MCF 10A (cell line): Measurements from ENCODE around the gene BTBD17. TPM values are rescaled to one million over a fixed set of nuclear protein-coding genes. Genes with fewer than 3 reads are reported as not detected.

Experiments
- BruUV-seq: library from RNA; stranded (reverse); fragments of 400-500 nt; replicated peaks from 2 replicates; lab custom pipeline; 2021; lab: Mats Ljungman, UMichigan
- CTCF ChIA-PET: fragments of 300-600 bp; sonication (Branson Sonifier 250); formaldehyde crosslinking; extraction: SDS; loops from one replicate; lab custom pipeline; 2021; ENCODE audit warnings: antibody characterized with exemption, inconsistent platforms; lab: Yijun Ruan, JAX
- POLR2A ChIA-PET: fragments of 300-600, 350-650 bp; sonication (Branson Sonifier 250); formaldehyde crosslinking; extraction: SDS; loops from one replicate; lab custom pipeline; 2020; ENCODE audit warnings: antibody characterized with exemption, inconsistent platforms; lab: Yijun Ruan, JAX
- DNase-seq: peaks from one replicate; pipeline ENCODE4 v3.0.0-alpha.2; 2018; ENCODE audit not compliant: unreplicated experiment
- H3K27ac Mint-ChIP-seq: one replicate; pipeline ENCODE4 v1.8.0; 2022; ENCODE audit warnings: mild to moderate bottlenecking, low read depth, mixed read lengths; ENCODE audit not compliant: unreplicated experiment
- H3K27me3 Mint-ChIP-seq: one replicate; pipeline ENCODE4 v1.8.0; 2022; ENCODE audit warnings: mixed read lengths; ENCODE audit not compliant: insufficient read depth, unreplicated experiment
- H3K36me3 Mint-ChIP-seq: one replicate; pipeline ENCODE4 v1.8.0; 2022; ENCODE audit warnings: mild to moderate bottlenecking, moderate library complexity, mixed read lengths; ENCODE audit not compliant: insufficient read depth, unreplicated experiment
- H3K4me1 Mint-ChIP-seq: one replicate; pipeline ENCODE4 v1.8.0; 2022; ENCODE audit warnings: mixed read lengths; ENCODE audit not compliant: insufficient read depth, unreplicated experiment
- H3K4me3 Mint-ChIP-seq: one replicate; pipeline ENCODE4 v1.8.0; 2022; ENCODE audit warnings: mild to moderate bottlenecking, moderate library complexity, mixed read lengths; ENCODE audit not compliant: unreplicated experiment
- H3K9me3 Mint-ChIP-seq: one replicate; pipeline ENCODE4 v1.8.0; 2022; ENCODE audit warnings: mixed read lengths; ENCODE audit not compliant: unreplicated experiment
- intact Hi-C: fragments of 100-400 bp; cut with micrococcal nuclease; formaldehyde crosslinking; loops from 2 replicates; pipeline ENCODE4 v1.14.1; 2022
- total RNA-seq: library from RNA; stranded (reverse); gene quantifications from 2 replicates; pipeline ENCODE4 v1.2.3, GENCODE V29; 2022
- TF ChIP-seq, protein P1 (sequence below): fragments of 200-600 bp; IDR thresholded peaks from one replicate; pipeline ENCODE4 v1.8.0; 2022; ENCODE audit warnings: antibody characterized with exemption, mild to moderate bottlenecking; ENCODE audit not compliant: unreplicated experiment

BTBD17 gene
- total RNA-seq, 1 experiment from 2014 or later = not detected

DNA sequence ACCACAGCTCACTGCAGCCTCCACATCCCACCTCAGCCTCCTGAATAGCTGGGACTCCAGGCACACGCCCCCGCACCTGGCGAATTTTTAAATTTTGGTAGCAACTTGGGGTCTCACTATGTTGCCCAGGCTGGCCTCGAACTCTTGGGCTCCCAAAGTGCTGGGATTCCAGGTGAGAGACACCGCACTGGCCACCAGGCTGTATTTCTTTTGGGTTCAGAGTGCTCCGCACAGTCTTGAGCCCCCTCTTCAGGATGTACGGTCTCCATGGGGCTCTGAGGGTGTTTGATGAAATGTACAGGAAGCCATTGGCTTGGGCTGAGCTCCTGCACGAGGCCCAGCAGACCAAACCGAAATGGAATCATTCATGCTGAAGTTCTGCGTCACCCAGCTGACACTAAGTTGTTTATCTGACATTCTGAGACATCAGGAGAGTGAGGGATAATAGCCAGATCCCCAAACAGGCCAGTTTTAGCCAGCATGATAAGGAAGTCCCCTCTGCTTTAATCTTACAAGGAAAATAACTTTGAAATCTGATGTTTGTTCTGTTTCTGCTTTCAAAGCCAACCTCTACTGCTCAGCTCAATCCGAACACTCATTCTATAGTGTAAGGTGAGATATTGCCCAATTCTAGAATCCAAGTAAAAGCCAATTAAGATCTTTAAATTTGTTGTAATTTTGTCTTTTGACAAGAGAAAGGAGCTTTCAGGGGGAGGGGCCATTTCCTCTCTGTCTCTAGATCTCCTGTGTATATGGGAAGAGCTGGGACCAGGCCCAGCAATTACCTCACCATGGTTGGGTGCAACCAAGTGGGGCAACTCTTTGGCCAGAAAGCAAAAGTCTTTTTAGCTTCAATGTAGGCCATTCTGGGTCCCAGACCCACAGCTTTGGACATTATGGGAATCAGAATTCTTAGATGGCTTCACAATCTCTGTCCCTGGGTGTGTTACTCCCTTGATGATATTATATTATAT, 29.3 kb upstream of the BTBD17 start:
- DNase-seq = no peak
- TF ChIP-seq, protein P1, sequence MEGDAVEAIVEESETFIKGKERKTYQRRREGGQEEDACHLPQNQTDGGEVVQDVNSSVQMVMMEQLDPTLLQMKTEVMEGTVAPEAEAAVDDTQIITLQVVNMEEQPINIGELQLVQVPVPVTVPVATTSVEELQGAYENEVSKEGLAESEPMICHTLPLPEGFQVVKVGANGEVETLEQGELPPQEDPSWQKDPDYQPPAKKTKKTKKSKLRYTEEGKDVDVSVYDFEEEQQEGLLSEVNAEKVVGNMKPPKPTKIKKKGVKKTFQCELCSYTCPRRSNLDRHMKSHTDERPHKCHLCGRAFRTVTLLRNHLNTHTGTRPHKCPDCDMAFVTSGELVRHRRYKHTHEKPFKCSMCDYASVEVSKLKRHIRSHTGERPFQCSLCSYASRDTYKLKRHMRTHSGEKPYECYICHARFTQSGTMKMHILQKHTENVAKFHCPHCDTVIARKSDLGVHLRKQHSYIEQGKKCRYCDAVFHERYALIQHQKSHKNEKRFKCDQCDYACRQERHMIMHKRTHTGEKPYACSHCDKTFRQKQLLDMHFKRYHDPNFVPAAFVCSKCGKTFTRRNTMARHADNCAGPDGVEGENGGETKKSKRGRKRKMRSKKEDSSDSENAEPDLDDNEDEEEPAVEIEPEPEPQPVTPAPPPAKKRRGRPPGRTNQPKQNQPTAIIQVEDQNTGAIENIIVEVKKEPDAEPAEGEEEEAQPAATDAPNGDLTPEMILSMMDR = no peak
- POLR2A ChIA-PET = interaction anchor here (1.4 kb wide), 1 partner anchor 39 kb away, joined by 3 read pairs; no protein-coding TSS in a partner anchor
- Mint-ChIP-seq H3K9me3 (no peaks in the 10 kb centered on the region), H3K36me3 (no peaks in the 10 kb centered on the region), H3K27me3 (peaks cover 21% of the 10 kb centered on the region), H3K4me1 (peaks cover 6% of the 10 kb centered on the region), H3K27ac (no peak overlapping the region), H3K4me3 (no peak overlapping the region)
- CTCF ChIA-PET = interaction anchor here (0.5 to 1.9 kb wide), 7 partner anchors 10 to 473 kb away, joined by 3 to 7 read pairs (median 4); no protein-coding TSS in a partner anchor
- BruUV-seq = no TSS peak
- intact Hi-C loops = no loop called here

DNA sequence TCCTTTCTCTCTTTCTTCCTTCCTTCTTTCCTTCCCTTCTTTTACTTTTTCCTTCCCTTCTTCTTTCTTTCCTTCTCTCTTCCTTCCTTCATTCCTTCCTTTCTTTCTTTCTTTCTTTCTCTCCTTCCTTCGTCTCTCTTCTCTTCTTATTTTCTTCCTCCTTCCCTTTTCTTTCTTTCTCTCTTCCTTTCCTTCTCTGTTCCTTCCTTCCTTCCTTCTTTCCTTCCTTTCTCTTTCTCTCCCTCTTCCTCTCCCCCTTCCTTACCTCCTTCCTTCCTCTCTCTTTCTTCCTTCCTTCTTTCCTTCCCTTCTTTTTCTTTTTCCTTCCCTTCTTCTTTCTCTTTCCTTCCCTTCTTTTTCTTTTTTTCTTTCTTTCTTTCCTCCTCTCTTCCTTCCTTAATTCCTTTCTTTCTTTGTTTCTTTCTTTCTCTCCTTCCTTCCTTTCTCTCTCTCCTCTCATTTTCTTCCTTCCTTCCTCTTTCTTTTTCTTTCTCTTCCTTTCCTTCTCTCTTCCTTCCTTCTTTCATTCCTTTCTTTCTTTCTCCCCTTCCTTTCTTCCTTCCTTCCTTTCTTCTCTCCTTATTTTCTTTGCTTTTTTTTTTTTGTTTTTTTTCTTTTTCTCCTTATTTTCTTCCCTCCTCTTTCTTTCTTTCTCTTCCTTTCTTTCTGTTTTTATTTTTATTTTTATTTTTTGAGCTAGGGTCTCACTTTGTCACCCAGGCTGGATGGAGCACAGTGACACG, 28.4 kb upstream of the BTBD17 start:
- DNase-seq = no peak
- Mint-ChIP-seq H3K9me3 (no peaks in the 10 kb centered on the region), H3K4me3 (no peak overlapping the region), H3K4me1 (peaks cover 6% of the 10 kb centered on the region), H3K27me3 (peaks cover 21% of the 10 kb centered on the region), H3K36me3 (no peaks in the 10 kb centered on the region), H3K27ac (no peak overlapping the region)
- ChIA-PET POLR2A (no interaction called here), CTCF (interaction anchor here (0.9 kb wide), 1 partner anchor 11 kb away, joined by 4 read pairs; no protein-coding TSS in a partner anchor)
- TF ChIP-seq, protein P1 = no peak
- intact Hi-C loops = no loop called here
- BruUV-seq = no TSS peak

DNA sequence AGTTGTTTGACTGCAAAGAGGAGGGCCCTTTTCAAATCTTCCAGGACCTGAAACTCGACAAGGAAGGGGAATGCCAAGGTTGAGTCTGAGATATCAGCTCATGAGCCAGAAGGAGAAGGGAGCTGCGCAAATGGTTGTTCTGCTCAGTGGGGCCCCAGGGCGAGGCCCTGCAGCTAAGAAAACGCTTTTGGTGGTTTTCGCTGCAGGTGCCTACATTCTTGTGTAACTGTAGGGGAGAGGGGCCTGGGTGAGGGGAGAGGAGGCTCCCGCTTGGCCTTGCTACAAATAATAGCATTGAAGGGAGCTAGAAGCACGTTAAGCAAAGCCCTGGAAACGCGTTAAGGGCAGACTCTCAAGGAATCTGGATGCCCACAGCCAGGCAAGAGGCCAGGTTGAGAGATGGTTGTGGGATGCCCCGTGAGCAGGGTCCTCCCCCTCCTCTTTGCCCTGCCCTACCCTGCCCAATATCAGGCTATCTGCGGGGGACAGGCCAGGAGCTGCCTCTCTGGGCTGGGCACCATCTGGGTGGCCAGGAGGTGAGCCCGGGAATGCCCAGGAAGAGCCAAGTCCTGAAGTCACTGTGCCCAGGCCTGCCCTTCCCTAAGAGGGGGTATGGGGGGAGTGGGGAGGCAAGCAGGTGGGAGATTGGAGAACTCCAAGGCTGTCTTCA, 27.6 kb upstream of the BTBD17 start:
- H3K36me3 Mint-ChIP-seq = no peaks in the 10 kb centered on the region
- no peak for DNase-seq
- H3K27me3 Mint-ChIP-seq = peaks cover 21% of the 10 kb centered on the region
- no peak overlapping the region for H3K27ac Mint-ChIP-seq
- TF ChIP-seq, protein P1 = no peak
- ChIA-PET CTCF (interaction anchor here (1.0 kb wide), 1 partner anchor 105 kb away, joined by 5 read pairs; no protein-coding TSS in a partner anchor), POLR2A (interaction anchor here (0.6 kb wide), 1 partner anchor 65 kb away, joined by 3 read pairs; no protein-coding TSS in a partner anchor)
- peaks cover 6% of the 10 kb centered on the region for H3K4me1 Mint-ChIP-seq
- no TSS peak for BruUV-seq
- no peaks in the 10 kb centered on the region for H3K9me3 Mint-ChIP-seq
- intact Hi-C loops = no loop called here
- H3K4me3 Mint-ChIP-seq = no peak overlapping the region
